ENCODE results near the gene STAG2. TPM values are rescaled to one million over a fixed set of nuclear protein-coding genes. Genes with fewer than 3 reads are reported as not detected.

Gene STAG2
- total RNA-seq, 2 donors from 2014 or later: 73.7 to 130 TPM

- H3K27me3 ChIP-seq (ENCODE audit: control insufficient read depth, insufficient read depth, low read length, poor library complexity, severe bottlenecking): no peaks in the 10 kb centered on the region
- H3K36me3 ChIP-seq (ENCODE audit: control insufficient read depth, insufficient read depth, low read length): no peaks in the 10 kb centered on the region
- DNase-seq: no peak
- Mint-ChIP-seq H3K36me3 (ENCODE audit: low read depth) (peaks cover 2% of the 10 kb centered on the region), H3K27ac (no peak overlapping the region), H3K4me3 (no peak overlapping the region), H3K4me1 (no peaks in the 10 kb centered on the region), H3K27me3 (ENCODE audit: insufficient read depth) (no peaks in the 10 kb centered on the region), H3K9me3 (peaks cover 2% of the 10 kb centered on the region)
- TF ChIP-seq CTCF (conservative IDR thresholded peaks at IDR 0.05): no peak
- no peak overlapping the region for H3K4me3 ChIP-seq (ENCODE audit: low read length)
- no peaks in the 10 kb centered on the region for H3K4me1 ChIP-seq (ENCODE audit: control insufficient read depth, insufficient read depth, low read length)
- H3K9me3 ChIP-seq (ENCODE audit: control insufficient read depth, low read length): no peaks in the 10 kb centered on the region
- WGBS, 2 experiments (ENCODE audit: insufficient coverage in 1 of 2, insufficient read length in 1 of 2): no CpG with 5 or more reads among the region's 1 CpG
- H3K9ac ChIP-seq (ENCODE audit: extremely low read depth, low read length, poor library complexity, severe bottlenecking): no peak overlapping the region
- H3K27ac ChIP-seq (ENCODE audit: low read depth, low read length): no peak overlapping the region
Measured at GRCh38 chrX:124016825-124017224, 55.3 kb downstream of the STAG2 start.

GRCh38 chrX:124018023-124018422 lies 56.5 kb downstream of the STAG2 start:
- WGBS, 2 experiments (ENCODE audit: insufficient coverage in 1 of 2, insufficient read length in 1 of 2): 96 to 100% methylated on average over 1 of the region's 1 CpG
- no peak overlapping the region for H3K27ac ChIP-seq (ENCODE audit: low read depth, low read length)
- no peak overlapping the region for H3K9ac ChIP-seq (ENCODE audit: extremely low read depth, low read length, poor library complexity, severe bottlenecking)
- no peaks in the 10 kb centered on the region for H3K27me3 ChIP-seq (ENCODE audit: control insufficient read depth, insufficient read depth, low read length, poor library complexity, severe bottlenecking)
- H3K9me3 ChIP-seq (ENCODE audit: control insufficient read depth, low read length): no peaks in the 10 kb centered on the region
- Mint-ChIP-seq H3K9me3 (peaks cover 2% of the 10 kb centered on the region), H3K4me1 (no peaks in the 10 kb centered on the region), H3K27me3 (ENCODE audit: insufficient read depth) (no peaks in the 10 kb centered on the region), H3K4me3 (no peak overlapping the region), H3K27ac (no peak overlapping the region), H3K36me3 (ENCODE audit: low read depth) (peaks cover 4% of the 10 kb centered on the region)
- no peak for DNase-seq
- H3K4me1 ChIP-seq (ENCODE audit: control insufficient read depth, insufficient read depth, low read length): no peaks in the 10 kb centered on the region
- H3K36me3 ChIP-seq (ENCODE audit: control insufficient read depth, insufficient read depth, low read length): peaks cover 5% of the 10 kb centered on the region
- no peak for TF ChIP-seq CTCF (conservative IDR thresholded peaks at IDR 0.05)
- no peak overlapping the region for H3K4me3 ChIP-seq (ENCODE audit: low read length)

GRCh38 chrX:124023838-124024238 lies 62.3 kb downstream of the STAG2 start:
- Histone ChIP-seq H3K36me3 (ENCODE audit: control insufficient read depth, insufficient read depth, low read length) (peaks cover 46% of the 10 kb centered on the region), H3K9me3 (ENCODE audit: control insufficient read depth, low read length) (no peaks in the 10 kb centered on the region), H3K27me3 (ENCODE audit: control insufficient read depth, insufficient read depth, low read length, poor library complexity, severe bottlenecking) (no peaks in the 10 kb centered on the region), H3K27ac (ENCODE audit: low read depth, low read length) (no peak overlapping the region), H3K9ac (ENCODE audit: extremely low read depth, low read length, poor library complexity, severe bottlenecking) (no peak overlapping the region), H3K4me1 (ENCODE audit: control insufficient read depth, insufficient read depth, low read length) (no peaks in the 10 kb centered on the region), H3K4me3 (ENCODE audit: low read length) (no peak overlapping the region)
- TF ChIP-seq CTCF (conservative IDR thresholded peaks at IDR 0.05): no peak
- 88% methylated on average over 1 of the region's 3 CpGs; no CpG with 5 or more reads in 1 of the 2 experiments for WGBS, 2 experiments (ENCODE audit: insufficient coverage in 1 of 2, insufficient read length in 1 of 2)
- no peak overlapping the region for H3K4me3 Mint-ChIP-seq
- no peaks in the 10 kb centered on the region for H3K9me3 Mint-ChIP-seq
- H3K27me3 Mint-ChIP-seq (ENCODE audit: insufficient read depth): no peaks in the 10 kb centered on the region
- H3K4me1 Mint-ChIP-seq: no peaks in the 10 kb centered on the region
- DNase-seq: no peak
- peaks cover 30% of the 10 kb centered on the region for H3K36me3 Mint-ChIP-seq (ENCODE audit: low read depth)
- no peak overlapping the region for H3K27ac Mint-ChIP-seq
